Measurements from ENCODE around the gene NCAM2.

The NCAM2 gene

GRCh38 chr21:21182401-21183010 lies 184.3 kb downstream of the NCAM2 start:
- TF ChIP-seq ZBTB7A (IDR thresholded peaks at IDR 0.05; ENCODE audit: low read depth) = no peak
- TF ChIP-seq CREB1 (IDR thresholded peaks at IDR 0.05; ENCODE audit: low read depth) = no peak
- no peak for TF ChIP-seq MAX (IDR thresholded peaks at IDR 0.05)

- no peak for TF ChIP-seq YY1 (IDR thresholded peaks at IDR 0.05; ENCODE audit: low read depth)
- TF ChIP-seq TEAD4 (IDR thresholded peaks at IDR 0.05) = no peak
- no peak for TF ChIP-seq EP300 (IDR thresholded peaks at IDR 0.05; ENCODE audit: borderline replicate concordance)
- TF ChIP-seq NFIC (IDR thresholded peaks at IDR 0.05) = no peak
- TF ChIP-seq REST (IDR thresholded peaks at IDR 0.05; ENCODE audit: low read depth) = no peak
- no peak for TF ChIP-seq FOXM1 (IDR thresholded peaks at IDR 0.05; ENCODE audit: borderline replicate concordance, low read depth)
- no peak for TF ChIP-seq TAF1 (IDR thresholded peaks at IDR 0.05; ENCODE audit: low read depth)
- no peak for TF ChIP-seq CREB1 (IDR thresholded peaks at IDR 0.05; ENCODE audit: low read depth)
- no peak for TF ChIP-seq TCF12 (IDR thresholded peaks at IDR 0.05; ENCODE audit: low read depth)
- TF ChIP-seq USF1 (IDR thresholded peaks at IDR 0.05) = no peak
- TF ChIP-seq CEBPB (IDR thresholded peaks at IDR 0.05) = no peak
- TF ChIP-seq MAX (IDR thresholded peaks at IDR 0.05) = no peak
- no peak for TF ChIP-seq ZBTB7A (IDR thresholded peaks at IDR 0.05; ENCODE audit: low read depth)
- TF ChIP-seq EGR1 (IDR thresholded peaks at IDR 0.05) = no peak
- no peak for TF ChIP-seq RAD21 (IDR thresholded peaks at IDR 0.05; ENCODE audit: low read depth)
Observed at GRCh38 chr21:21183092-21183491, 184.9 kb downstream of the NCAM2 start.

- TF ChIP-seq TEAD4 (IDR thresholded peaks at IDR 0.05) = no peak
- no peak for TF ChIP-seq EGR1 (IDR thresholded peaks at IDR 0.05)
- no peak for TF ChIP-seq MAX (IDR thresholded peaks at IDR 0.05)
- TF ChIP-seq ZBTB7A (IDR thresholded peaks at IDR 0.05; ENCODE audit: low read depth) = no peak
- no peak for TF ChIP-seq REST (IDR thresholded peaks at IDR 0.05; ENCODE audit: low read depth)
- TF ChIP-seq RAD21 (IDR thresholded peaks at IDR 0.05; ENCODE audit: low read depth) = no peak
- TF ChIP-seq FOXM1 (IDR thresholded peaks at IDR 0.05; ENCODE audit: borderline replicate concordance, low read depth) = no peak
- TF ChIP-seq NFIC (IDR thresholded peaks at IDR 0.05) = no peak
- no peak for TF ChIP-seq CEBPB (IDR thresholded peaks at IDR 0.05)
- no peak for TF ChIP-seq CREB1 (IDR thresholded peaks at IDR 0.05; ENCODE audit: low read depth)
- no peak for TF ChIP-seq TAF1 (IDR thresholded peaks at IDR 0.05; ENCODE audit: low read depth)
- TF ChIP-seq USF1 (IDR thresholded peaks at IDR 0.05) = no peak
- TF ChIP-seq YY1 (IDR thresholded peaks at IDR 0.05; ENCODE audit: low read depth) = no peak
- no peak for TF ChIP-seq EP300 (IDR thresholded peaks at IDR 0.05; ENCODE audit: borderline replicate concordance)
Observed at GRCh38 chr21:21184771-21185528, 186.7 kb downstream of the NCAM2 start.

- no peak for TF ChIP-seq TAF1 (IDR thresholded peaks at IDR 0.05; ENCODE audit: low read depth)
- no peak for TF ChIP-seq RAD21 (IDR thresholded peaks at IDR 0.05; ENCODE audit: low read depth)
- no peak for TF ChIP-seq MAX (IDR thresholded peaks at IDR 0.05)
- no peak for TF ChIP-seq EP300 (IDR thresholded peaks at IDR 0.05; ENCODE audit: borderline replicate concordance)
- TF ChIP-seq REST (IDR thresholded peaks at IDR 0.05; ENCODE audit: low read depth) = no peak
- no peak for TF ChIP-seq NFIC (IDR thresholded peaks at IDR 0.05)
- no peak for TF ChIP-seq TEAD4 (IDR thresholded peaks at IDR 0.05)
- no peak for TF ChIP-seq YY1 (IDR thresholded peaks at IDR 0.05; ENCODE audit: low read depth)
- TF ChIP-seq ZBTB7A (IDR thresholded peaks at IDR 0.05; ENCODE audit: low read depth) = no peak
- no peak for TF ChIP-seq FOXM1 (IDR thresholded peaks at IDR 0.05; ENCODE audit: borderline replicate concordance, low read depth)
- TF ChIP-seq CREB1 (IDR thresholded peaks at IDR 0.05; ENCODE audit: low read depth) = no peak
- TF ChIP-seq TCF12 (IDR thresholded peaks at IDR 0.05; ENCODE audit: low read depth) = no peak
- TF ChIP-seq CEBPB (IDR thresholded peaks at IDR 0.05) = no peak
- no peak for TF ChIP-seq EGR1 (IDR thresholded peaks at IDR 0.05)
- no peak for TF ChIP-seq USF1 (IDR thresholded peaks at IDR 0.05)
Observed at GRCh38 chr21:21187579-21187978, 189.4 kb downstream of the NCAM2 start.
